RWPE1 (cell line): Measurements from ENCODE around the gene NR3C2.

Experiments
- CTCF ChIA-PET: fragments of 350-600 bp; sonication (Branson Sonifier 250); formaldehyde crosslinking; extraction: SDS; loops from one replicate; lab custom pipeline; 2021; lab: Yijun Ruan, JAX
- POLR2A ChIA-PET: fragments of 400-600 bp; formaldehyde crosslinking; extraction: SDS; loops from one replicate; lab custom pipeline; 2020; ENCODE audit warnings: antibody characterized with exemption; ENCODE audit not compliant: low non-redundant PET; lab: Yijun Ruan, JAX
- DNase-seq: peaks from one replicate; pipeline ENCODE4 v3.0.0; 2012; ENCODE audit warnings: low spot score
- H3K27ac ChIP-seq: fragments of 450-650 bp; 2 replicates; pipeline ENCODE4 v1.5.1; 2017
- TF ChIP-seq, protein P1 (sequence below): fragments of 450-650 bp; conservative IDR thresholded peaks from 2 replicates; pipeline ENCODE4 v1.5.1; 2017; ENCODE audit warnings: low read depth, mild to moderate bottlenecking

The NR3C2 gene

DNA sequence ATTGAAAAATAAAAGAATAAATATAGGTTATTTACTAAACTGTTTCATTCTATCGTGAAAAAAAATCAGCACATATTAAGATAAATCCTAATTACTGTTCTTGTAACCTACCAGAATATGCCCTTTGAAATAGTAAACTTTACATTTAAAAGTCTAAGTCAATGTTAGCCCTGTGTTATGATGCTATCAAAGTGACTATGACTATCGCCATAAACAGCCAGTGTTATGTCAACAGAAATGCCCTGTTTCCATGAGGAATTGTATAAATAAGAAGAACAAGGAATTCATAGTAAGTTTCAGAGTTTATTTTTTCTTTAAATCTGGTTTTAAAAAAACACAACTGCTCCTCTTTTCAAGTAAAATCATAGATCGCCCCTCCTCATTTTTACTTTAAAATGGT, 11.4 kb downstream of the NR3C2 start:
- POLR2A ChIA-PET = no interaction called here
- DNase-seq = no peak
- H3K27ac ChIP-seq = no peak overlapping the region
- CTCF ChIA-PET = no interaction called here
- TF ChIP-seq, protein P1, sequence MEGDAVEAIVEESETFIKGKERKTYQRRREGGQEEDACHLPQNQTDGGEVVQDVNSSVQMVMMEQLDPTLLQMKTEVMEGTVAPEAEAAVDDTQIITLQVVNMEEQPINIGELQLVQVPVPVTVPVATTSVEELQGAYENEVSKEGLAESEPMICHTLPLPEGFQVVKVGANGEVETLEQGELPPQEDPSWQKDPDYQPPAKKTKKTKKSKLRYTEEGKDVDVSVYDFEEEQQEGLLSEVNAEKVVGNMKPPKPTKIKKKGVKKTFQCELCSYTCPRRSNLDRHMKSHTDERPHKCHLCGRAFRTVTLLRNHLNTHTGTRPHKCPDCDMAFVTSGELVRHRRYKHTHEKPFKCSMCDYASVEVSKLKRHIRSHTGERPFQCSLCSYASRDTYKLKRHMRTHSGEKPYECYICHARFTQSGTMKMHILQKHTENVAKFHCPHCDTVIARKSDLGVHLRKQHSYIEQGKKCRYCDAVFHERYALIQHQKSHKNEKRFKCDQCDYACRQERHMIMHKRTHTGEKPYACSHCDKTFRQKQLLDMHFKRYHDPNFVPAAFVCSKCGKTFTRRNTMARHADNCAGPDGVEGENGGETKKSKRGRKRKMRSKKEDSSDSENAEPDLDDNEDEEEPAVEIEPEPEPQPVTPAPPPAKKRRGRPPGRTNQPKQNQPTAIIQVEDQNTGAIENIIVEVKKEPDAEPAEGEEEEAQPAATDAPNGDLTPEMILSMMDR = no peak

- H3K27ac ChIP-seq = no peak overlapping the region
- ChIA-PET POLR2A (no interaction called here), CTCF (no interaction called here)
- no peak for DNase-seq
- TF ChIP-seq, protein P1 = no peak
Measured at GRCh38 chr4:148429206-148429605, 13.0 kb downstream of the NR3C2 start.

GRCh38 chr4:148426643-148427042, 15.6 kb downstream of the NR3C2 start:
- POLR2A ChIA-PET = no interaction called here
- DNase-seq = no peak
- CTCF ChIA-PET = no interaction called here
- TF ChIP-seq, protein P1 = no peak
- H3K27ac ChIP-seq = no peak overlapping the region

- ChIA-PET POLR2A (no interaction called here), CTCF (no interaction called here)
- H3K27ac ChIP-seq = no peak overlapping the region
- no peak for DNase-seq
- TF ChIP-seq, protein P1 = no peak
Measured at GRCh38 chr4:148425327-148426110, 16.7 kb downstream of the NR3C2 start.

GRCh38 chr4:148420397-148420796, 21.8 kb downstream of the NR3C2 start:
- DNase-seq = no peak
- POLR2A ChIA-PET = no interaction called here
- CTCF ChIA-PET = no interaction called here
- H3K27ac ChIP-seq = no peak overlapping the region
- TF ChIP-seq, protein P1 = no peak

DNA sequence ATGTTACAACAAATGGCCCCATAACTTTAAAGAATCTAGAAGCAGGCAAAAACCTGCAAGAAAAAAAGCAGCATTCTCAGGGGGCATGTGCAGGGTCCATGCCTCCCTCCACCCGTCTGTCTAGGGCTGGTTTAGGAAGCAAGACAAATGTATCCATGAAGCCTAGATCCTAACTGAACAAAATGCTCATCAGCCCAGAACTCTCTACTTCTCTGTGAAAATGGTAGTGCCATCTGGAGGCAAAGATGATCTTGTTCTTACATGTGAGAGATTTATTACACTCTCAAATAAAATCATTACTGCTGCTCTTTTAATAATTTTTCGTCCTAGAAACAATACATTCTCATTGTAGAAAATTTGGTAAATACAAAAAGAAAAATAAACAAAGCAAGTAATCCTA, 26.7 kb downstream of the NR3C2 start:
- TF ChIP-seq, protein P1 = no peak
- ChIA-PET CTCF (no interaction called here), POLR2A (no interaction called here)
- no peak for DNase-seq
- no peak overlapping the region for H3K27ac ChIP-seq
